Subcutaneous adipose tissue (tissue), 4 donors: ENCODE results near the gene ORAI2. TPM values are rescaled to one million over a fixed set of nuclear protein-coding genes. Genes with fewer than 3 reads are reported as not detected.

Experiments used
- CTCF ChIP-seq: fragments of 450-650 bp; IDR thresholded peaks from one replicate; pipeline ENCODE4 v1.5.1; 2016; ENCODE audit warnings: low read depth, mild to moderate bottlenecking, control low read depth, antibody characterized with exemption, moderate library complexity
- total RNA-seq, 4 donors: library from RNA; depleted of rRNA; stranded (reverse); fragments of >200 nt; gene quantifications; one replicate each; pipeline ENCODE4 v1.1.0, GENCODE V29; 2016

ORAI2 gene
- total RNA-seq, 4 donors from 2014 or later: 2.0 to 26.0 (median 6.4) TPM

DNA sequence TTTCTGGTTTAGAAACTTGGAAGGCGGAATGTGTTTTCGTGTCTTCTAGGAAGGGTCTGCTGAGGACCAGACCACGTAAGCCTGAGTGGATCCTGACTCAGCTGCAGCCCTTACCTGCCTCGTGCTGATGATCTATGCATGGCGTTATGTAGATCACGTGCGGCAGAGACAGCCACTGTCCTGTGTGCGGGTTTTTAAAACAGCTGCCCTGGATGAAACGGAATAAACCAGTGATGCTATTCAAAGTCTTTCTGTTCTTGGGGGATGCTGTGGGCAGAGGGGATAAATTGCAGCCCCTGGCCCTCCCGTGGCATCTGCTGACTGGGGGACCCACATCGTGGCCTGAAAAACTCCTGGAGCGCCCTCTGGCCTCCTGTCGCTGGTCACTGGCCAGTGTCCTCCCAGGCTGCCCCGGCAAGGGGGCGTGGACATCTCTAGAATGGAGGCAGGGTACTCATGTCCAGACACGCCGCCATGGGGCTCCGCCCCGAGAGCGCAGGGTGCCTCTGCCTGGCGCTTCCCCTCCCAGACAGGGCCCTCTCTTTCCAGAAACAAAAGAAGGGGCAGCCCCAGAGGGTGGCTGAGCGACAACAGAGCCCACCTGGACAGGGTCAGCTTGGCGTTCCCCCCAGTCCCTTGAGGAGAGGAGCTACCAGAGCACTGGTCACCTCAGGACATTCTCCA lies 18.1 kb downstream of the ORAI2 start:
- no peak for TF ChIP-seq CTCF

DNA sequence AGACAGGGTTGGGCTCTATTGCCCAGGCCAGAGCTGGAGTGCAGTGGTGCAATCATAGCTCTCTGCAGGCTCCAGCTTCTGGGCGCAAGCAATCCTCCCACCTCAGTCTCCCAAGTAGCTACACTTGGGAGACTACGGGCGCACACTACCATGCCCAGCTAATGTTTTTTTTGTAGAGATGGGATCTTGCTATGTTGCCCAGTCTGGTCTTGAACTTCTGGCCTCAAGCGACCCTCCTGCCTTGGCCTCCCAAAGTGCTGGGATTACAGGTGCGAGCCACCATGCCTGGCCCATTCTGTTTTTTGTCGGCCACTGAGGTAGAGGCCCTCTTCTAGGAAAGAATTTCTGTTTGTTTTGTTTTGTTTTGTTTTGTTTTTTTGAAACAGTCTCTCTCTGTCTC lies 19.1 kb downstream of the ORAI2 start:
- TF ChIP-seq CTCF: no peak

GRCh38 chr7:102453319-102453718 lies 19.9 kb downstream of the ORAI2 start:
- no peak for TF ChIP-seq CTCF

DNA sequence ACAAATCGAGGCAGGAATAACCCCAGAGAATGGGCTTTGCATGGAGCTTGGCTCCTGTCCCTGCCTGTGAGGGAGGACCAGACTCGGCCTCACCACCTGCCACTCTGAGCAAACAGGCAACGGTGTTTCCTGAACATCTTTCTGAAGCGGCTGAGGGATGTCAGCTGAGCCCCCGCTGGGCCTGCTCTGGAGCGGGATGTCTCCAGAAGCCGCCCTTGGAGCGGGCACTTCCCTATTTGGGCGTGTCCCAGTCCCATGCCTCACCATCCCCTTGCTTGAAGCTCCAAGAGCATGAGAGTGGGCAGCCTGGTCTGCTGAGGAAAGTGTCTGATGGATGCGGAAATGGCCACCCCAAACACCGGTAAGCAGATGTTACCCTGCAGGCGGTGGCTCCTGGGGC lies 21.1 kb downstream of the ORAI2 start:
- TF ChIP-seq CTCF: no peak

- no peak for TF ChIP-seq CTCF
Measured at GRCh38 chr7:102455596-102455995, 22.2 kb downstream of the ORAI2 start.

- TF ChIP-seq CTCF: no peak
Measured at GRCh38 chr7:102456327-102456726, 23.0 kb downstream of the ORAI2 start.

GRCh38 chr7:102457352-102457924 lies 24.1 kb downstream of the ORAI2 start:
- no peak for TF ChIP-seq CTCF
